Bronchial epithelial cell (primary cell): Measurements from ENCODE around the gene CRP. TPM values are rescaled to one million over a fixed set of nuclear protein-coding genes. Genes with fewer than 3 reads are reported as not detected.
"Not testable (repeated sequence)": the region's sequence is repeated elsewhere in the genome, so short reads cannot be mapped to it uniquely, and the experiment has no call there.

ENCODE experiments used
- DNase-seq: peaks from one replicate; pipeline ENCODE4 v3.0.0-alpha.2; 2010; ENCODE audit warnings: low read depth
- FAIRE-seq: peaks from 2 replicates; lab custom pipeline; 2011; peaks lifted over from hg19 to GRCh38; lab: Jason Lieb, UNC
- H3K27me3 ChIP-seq: 2 replicates; pipeline ENCODE4 v1.5.1; 2011; ENCODE audit warnings: low read length; ENCODE audit not compliant: control insufficient read depth, insufficient read depth
- H3K36me3 ChIP-seq: 2 replicates; pipeline ENCODE4 v1.5.1; 2011; ENCODE audit warnings: low read length; ENCODE audit not compliant: control insufficient read depth, insufficient read depth
- H3K4me3 ChIP-seq: 2 replicates; pipeline ENCODE4 v1.5.1; 2011; ENCODE audit warnings: mild to moderate bottlenecking, low read depth, low read length, control low read depth
- total RNA-seq: library from RNA; depleted of rRNA; stranded (reverse); fragments of >200 nt; gene quantifications from 2 replicates; pipeline ENCODE4 v1.2.1, GENCODE V29; 2014
- TF ChIP-seq, protein P1 (sequence below): IDR thresholded peaks from 2 replicates; pipeline ENCODE4 v1.5.1; 2011; ENCODE audit warnings: mild to moderate bottlenecking, moderate library complexity, low read length, control low read depth, inconsistent platforms; ENCODE audit not compliant: insufficient read depth, severe bottlenecking

The CRP gene
- total RNA-seq, 1 donor from 2014 or later: not detected

DNA sequence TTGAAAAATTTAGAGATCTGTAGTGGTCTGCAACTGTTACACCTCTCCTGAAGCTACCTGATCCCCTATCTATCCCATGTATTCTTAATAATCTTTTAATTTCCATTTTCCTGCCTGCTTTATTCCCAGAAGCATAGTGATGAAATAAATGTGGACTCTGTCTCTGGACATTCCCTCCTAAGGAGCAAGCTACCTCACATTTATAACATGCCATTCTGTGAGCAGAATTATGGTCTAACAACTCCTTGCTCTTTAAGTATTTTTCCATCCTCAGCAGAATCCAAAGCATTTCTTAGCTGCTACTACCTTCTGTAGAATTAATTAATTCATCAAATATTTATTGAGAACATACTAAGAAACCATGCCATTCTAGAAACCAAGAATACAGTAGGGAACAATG, 15.1 kb downstream of the CRP start:
- no peak for FAIRE-seq
- no peaks in the 10 kb centered on the region for H3K36me3 ChIP-seq
- H3K27me3 ChIP-seq: no peaks in the 10 kb centered on the region
- TF ChIP-seq, protein P1, sequence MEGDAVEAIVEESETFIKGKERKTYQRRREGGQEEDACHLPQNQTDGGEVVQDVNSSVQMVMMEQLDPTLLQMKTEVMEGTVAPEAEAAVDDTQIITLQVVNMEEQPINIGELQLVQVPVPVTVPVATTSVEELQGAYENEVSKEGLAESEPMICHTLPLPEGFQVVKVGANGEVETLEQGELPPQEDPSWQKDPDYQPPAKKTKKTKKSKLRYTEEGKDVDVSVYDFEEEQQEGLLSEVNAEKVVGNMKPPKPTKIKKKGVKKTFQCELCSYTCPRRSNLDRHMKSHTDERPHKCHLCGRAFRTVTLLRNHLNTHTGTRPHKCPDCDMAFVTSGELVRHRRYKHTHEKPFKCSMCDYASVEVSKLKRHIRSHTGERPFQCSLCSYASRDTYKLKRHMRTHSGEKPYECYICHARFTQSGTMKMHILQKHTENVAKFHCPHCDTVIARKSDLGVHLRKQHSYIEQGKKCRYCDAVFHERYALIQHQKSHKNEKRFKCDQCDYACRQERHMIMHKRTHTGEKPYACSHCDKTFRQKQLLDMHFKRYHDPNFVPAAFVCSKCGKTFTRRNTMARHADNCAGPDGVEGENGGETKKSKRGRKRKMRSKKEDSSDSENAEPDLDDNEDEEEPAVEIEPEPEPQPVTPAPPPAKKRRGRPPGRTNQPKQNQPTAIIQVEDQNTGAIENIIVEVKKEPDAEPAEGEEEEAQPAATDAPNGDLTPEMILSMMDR: no peak
- DNase-seq: no peak
- no peak overlapping the region for H3K4me3 ChIP-seq

GRCh38 chr1:159687511-159687910, 26.9 kb downstream of the CRP start:
- TF ChIP-seq, protein P1: no peak
- H3K27me3 ChIP-seq: no peaks in the 10 kb centered on the region
- FAIRE-seq (no peak), DNase-seq (no peak)
- H3K4me3 ChIP-seq: no peak overlapping the region
- no peaks in the 10 kb centered on the region for H3K36me3 ChIP-seq

GRCh38 chr1:159686599-159687299, 27.6 kb downstream of the CRP start:
- DNase-seq: no peak
- Histone ChIP-seq H3K27me3 (no peaks in the 10 kb centered on the region), H3K36me3 (no peaks in the 10 kb centered on the region), H3K4me3 (no peak overlapping the region)
- TF ChIP-seq, protein P1: no peak
- no peak for FAIRE-seq

- DNase-seq: no peak
- Histone ChIP-seq H3K27me3 (no peaks in the 10 kb centered on the region), H3K36me3 (no peaks in the 10 kb centered on the region), H3K4me3 (no peak overlapping the region)
- TF ChIP-seq, protein P1: no peak
- no peak for FAIRE-seq
Observed at GRCh38 chr1:159678939-159679338, 35.5 kb downstream of the CRP start.

GRCh38 chr1:159675046-159675445, 39.3 kb downstream of the CRP start:
- Histone ChIP-seq H3K4me3 (no peak overlapping the region), H3K27me3 (no peaks in the 10 kb centered on the region), H3K36me3 (no peaks in the 10 kb centered on the region)
- DNase-seq (no peak), FAIRE-seq (no peak)
- TF ChIP-seq, protein P1: no peak

GRCh38 chr1:159672390-159672789, 42.0 kb downstream of the CRP start:
- not testable (repeated sequence) for FAIRE-seq, H3K27me3 ChIP-seq, H3K36me3 ChIP-seq, H3K4me3 ChIP-seq, DNase-seq
